Activated CD8-positive, alpha-beta T cell treated with anti-CD3 and anti-CD28 coated beads for 36 hours (primary cell): ENCODE results near the gene FBXL14. TPM values are rescaled to one million over a fixed set of nuclear protein-coding genes. Genes with fewer than 3 reads are reported as not detected.
"Not testable (repeated sequence)": the region's sequence is repeated elsewhere in the genome, so short reads cannot be mapped to it uniquely, and the experiment has no call there.

Experiments
- ATAC-seq: fragments of 200-7000 bp; cut with Tn5 transposase; one replicate; pipeline ENCODE4 v1.10.0; 2021; ENCODE audit warnings: mild to moderate bottlenecking, moderate library complexity
- CTCF ChIA-PET: fragments of 350-600 bp; sonication (Branson Sonifier 250); formaldehyde crosslinking; loops from one replicate; lab custom pipeline; 2021; ENCODE audit warnings: antibody characterized with exemption; lab: Charles Lee
- POLR2A ChIA-PET: fragments of 350-600 bp; sonication (Branson Sonifier 250); formaldehyde crosslinking; loops from one replicate; lab custom pipeline; 2021; ENCODE audit warnings: antibody characterized with exemption; lab: Charles Lee
- DNase-seq: peaks from one replicate; pipeline ENCODE4 v3.0.0-alpha.2; 2020
- H3K27ac Mint-ChIP-seq: one replicate; pipeline ENCODE4 v1.8.0; 2021; ENCODE audit warnings: mild to moderate bottlenecking, mixed read lengths
- H3K27me3 Mint-ChIP-seq: one replicate; pipeline ENCODE4 v1.8.0; 2021; ENCODE audit warnings: mixed read lengths
- H3K36me3 Mint-ChIP-seq: one replicate; pipeline ENCODE4 v1.8.0; 2021; ENCODE audit warnings: low read depth, mixed read lengths
- H3K4me1 Mint-ChIP-seq: one replicate; pipeline ENCODE4 v1.8.0; 2021; ENCODE audit warnings: low read depth, mixed read lengths
- H3K4me3 Mint-ChIP-seq: one replicate; pipeline ENCODE4 v1.8.0; 2021; ENCODE audit warnings: mild to moderate bottlenecking, moderate library complexity, mixed read lengths
- H3K9me3 Mint-ChIP-seq: one replicate; pipeline ENCODE4 v1.8.0; 2021; ENCODE audit warnings: mixed read lengths
- intact Hi-C: fragments of 100-400 bp; cut with micrococcal nuclease; formaldehyde crosslinking; loops from one replicate; pipeline ENCODE4 v1.10.0; 2022
- total RNA-seq, 2 experiments: library from RNA; stranded (reverse); gene quantifications; one replicate each; pipeline ENCODE4 v1.2.3, GENCODE V29; 2021
- TF ChIP-seq, protein P1 (sequence below): fragments of 200-600 bp; IDR thresholded peaks from one replicate; pipeline ENCODE4 v1.8.0; 2022; ENCODE audit warnings: antibody characterized with exemption, mild to moderate bottlenecking

FBXL14 gene
- total RNA-seq, 2 experiments from 2014 or later, result 23.3 to 25.1 TPM

DNA sequence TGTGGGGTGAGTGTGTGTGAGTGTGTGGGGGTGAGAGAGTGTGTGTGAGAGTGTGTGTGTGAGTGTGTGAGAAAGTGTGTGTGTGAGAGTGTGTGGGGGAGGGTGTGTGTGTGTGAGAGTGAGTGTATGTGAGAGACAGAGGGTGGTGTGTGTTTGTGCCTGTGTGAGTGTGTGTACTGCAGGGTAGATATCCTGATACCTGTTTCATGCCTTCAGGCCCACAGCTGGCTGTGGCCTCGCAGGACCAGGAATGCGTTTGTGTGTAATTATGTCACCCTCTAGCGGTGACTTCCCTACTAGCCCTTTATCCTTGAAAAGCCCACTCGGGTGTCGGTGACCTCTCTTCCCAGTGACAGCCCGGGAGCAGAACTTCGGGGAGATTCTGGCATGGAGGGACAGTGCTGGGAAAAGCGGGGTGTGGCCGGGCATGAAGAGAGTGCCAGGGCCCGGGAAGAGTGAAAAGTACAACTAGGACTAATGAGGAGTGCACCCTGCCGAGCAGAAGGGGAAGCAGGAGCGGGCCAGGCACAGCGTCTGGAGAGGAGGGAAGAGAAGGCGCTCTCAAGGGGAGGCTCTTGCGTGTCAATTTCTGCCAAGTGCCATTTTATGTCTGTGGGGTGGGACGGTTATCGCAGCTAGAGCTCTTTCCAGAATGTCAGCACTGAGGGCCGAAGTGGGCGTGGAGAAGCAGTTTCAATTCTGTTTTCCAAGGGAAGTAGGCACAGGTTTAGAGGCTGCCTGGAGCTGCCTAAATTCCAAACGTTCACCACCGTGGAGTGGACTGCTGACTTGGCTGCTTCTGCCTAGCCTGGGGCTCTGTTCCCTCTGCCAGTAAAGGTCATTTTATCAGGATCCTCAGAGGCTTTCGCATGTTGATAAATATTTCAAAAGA lies 11.0 kb upstream of the FBXL14 start:
- CTCF ChIA-PET, result interaction anchor here (0.6 to 1.9 kb wide), 16 partner anchors 8 to 501 kb away, joined by 3 to 15 read pairs (median 4); no protein-coding TSS in a partner anchor
- Mint-ChIP-seq H3K36me3 (no peaks in the 10 kb centered on the region), H3K27me3 (peaks cover 1% of the 10 kb centered on the region), H3K9me3 (no peaks in the 10 kb centered on the region), H3K4me1 (peaks cover 33% of the 10 kb centered on the region), H3K27ac (peak overlapping the region; percentile 73), H3K4me3 (peak overlapping the region; percentile 68)
- peak; percentile 68 for ATAC-seq
- intact Hi-C loops, result no loop called here
- TF ChIP-seq, protein P1, sequence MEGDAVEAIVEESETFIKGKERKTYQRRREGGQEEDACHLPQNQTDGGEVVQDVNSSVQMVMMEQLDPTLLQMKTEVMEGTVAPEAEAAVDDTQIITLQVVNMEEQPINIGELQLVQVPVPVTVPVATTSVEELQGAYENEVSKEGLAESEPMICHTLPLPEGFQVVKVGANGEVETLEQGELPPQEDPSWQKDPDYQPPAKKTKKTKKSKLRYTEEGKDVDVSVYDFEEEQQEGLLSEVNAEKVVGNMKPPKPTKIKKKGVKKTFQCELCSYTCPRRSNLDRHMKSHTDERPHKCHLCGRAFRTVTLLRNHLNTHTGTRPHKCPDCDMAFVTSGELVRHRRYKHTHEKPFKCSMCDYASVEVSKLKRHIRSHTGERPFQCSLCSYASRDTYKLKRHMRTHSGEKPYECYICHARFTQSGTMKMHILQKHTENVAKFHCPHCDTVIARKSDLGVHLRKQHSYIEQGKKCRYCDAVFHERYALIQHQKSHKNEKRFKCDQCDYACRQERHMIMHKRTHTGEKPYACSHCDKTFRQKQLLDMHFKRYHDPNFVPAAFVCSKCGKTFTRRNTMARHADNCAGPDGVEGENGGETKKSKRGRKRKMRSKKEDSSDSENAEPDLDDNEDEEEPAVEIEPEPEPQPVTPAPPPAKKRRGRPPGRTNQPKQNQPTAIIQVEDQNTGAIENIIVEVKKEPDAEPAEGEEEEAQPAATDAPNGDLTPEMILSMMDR, result peak; percentile 83
- POLR2A ChIA-PET, result interaction anchor here (1.1 to 1.9 kb wide), 2 partner anchors 12 to 694 kb away, joined by 3 to 8 read pairs; no protein-coding TSS in a partner anchor
- peak; percentile 67 for DNase-seq

DNA sequence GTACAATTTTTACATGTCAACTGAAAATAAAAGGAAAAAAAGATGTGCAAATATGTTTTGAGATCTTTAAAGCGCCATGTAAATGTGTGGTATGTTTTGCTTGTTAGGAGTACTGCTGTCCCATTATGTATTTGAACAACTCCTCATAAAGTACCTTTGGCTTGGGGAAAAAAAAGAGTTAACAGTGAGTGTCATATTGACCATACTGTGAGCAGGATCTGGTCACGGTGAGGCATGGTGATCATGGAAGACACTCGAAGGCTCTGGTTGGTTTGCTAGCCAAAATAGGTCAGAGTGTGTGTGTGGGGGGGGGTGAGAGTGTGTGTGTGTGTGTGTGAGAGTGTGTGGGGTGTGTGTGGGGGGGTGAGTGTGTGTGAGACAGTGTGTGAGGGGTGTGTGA lies 10.1 kb upstream of the FBXL14 start:
- ChIA-PET POLR2A (interaction anchor here (1.9 to 3.8 kb wide), 2 partner anchors 11 to 12 kb away, joined by 8 to 27 read pairs; no protein-coding TSS in a partner anchor), CTCF (interaction anchor here (0.6 to 4.8 kb wide), 14 partner anchors 7 to 500 kb away, joined by 3 to 38 read pairs (median 6); partner anchors contain the start of gene FBXL14)
- ATAC-seq (no peak), DNase-seq (no peak)
- Mint-ChIP-seq H3K9me3 (no peaks in the 10 kb centered on the region), H3K4me1 (peaks cover 33% of the 10 kb centered on the region), H3K36me3 (no peaks in the 10 kb centered on the region), H3K4me3 (no peak overlapping the region), H3K27me3 (peaks cover 1% of the 10 kb centered on the region), H3K27ac (no peak overlapping the region)
- intact Hi-C loops, result no loop called here
- TF ChIP-seq, protein P1, result no peak

DNA sequence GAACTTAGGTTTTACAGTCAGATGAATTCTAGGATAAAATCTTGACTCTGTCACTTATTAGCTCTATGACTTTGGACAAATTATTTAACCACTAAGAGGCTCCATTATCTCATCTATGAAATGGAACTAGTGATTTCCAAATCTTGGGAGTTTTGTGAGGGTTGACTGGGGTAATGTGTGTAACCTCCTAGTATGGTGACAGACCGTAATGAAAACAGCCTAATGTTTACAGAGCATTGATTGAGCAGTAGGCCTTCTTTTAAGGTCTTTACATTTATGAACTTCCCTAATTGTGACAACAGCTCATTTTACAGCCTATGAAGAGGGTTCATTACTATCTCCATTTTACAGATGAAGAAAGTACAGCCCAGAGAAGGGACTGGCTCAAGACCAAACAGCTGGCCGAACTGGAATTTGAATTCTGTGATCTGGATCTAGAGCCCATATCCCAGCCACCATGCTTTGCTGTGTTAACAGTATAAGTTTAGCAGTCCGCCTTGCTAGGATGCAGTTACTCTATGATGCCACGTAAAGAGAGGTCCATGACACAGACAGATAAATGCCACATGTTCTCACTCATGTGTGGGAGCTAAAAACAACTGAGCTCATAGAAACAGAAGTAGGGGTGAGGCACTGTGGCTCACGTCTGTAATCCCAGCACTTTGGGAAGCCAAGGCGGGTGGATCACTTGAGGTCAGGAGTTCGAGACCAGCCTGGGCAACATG lies 9.1 kb upstream of the FBXL14 start:
- Mint-ChIP-seq H3K9me3 (no peaks in the 10 kb centered on the region), H3K36me3 (no peaks in the 10 kb centered on the region), H3K27ac (peak overlapping the region; percentile 79), H3K4me3 (no peak overlapping the region), H3K4me1 (peaks cover 33% of the 10 kb centered on the region), H3K27me3 (no peaks in the 10 kb centered on the region)
- intact Hi-C loops, result no loop called here
- ChIA-PET POLR2A (interaction anchor here (1.2 to 3.8 kb wide), 3 partner anchors 10 to 613 kb away, joined by 3 to 27 read pairs (median 4); no protein-coding TSS in a partner anchor), CTCF (interaction anchor here (0.6 to 4.8 kb wide), 9 partner anchors 10 to 486 kb away, joined by 3 to 38 read pairs (median 4); partner anchors contain the start of gene FBXL14)
- TF ChIP-seq, protein P1, result no peak
- no peak for ATAC-seq
- DNase-seq, result no peak

DNA sequence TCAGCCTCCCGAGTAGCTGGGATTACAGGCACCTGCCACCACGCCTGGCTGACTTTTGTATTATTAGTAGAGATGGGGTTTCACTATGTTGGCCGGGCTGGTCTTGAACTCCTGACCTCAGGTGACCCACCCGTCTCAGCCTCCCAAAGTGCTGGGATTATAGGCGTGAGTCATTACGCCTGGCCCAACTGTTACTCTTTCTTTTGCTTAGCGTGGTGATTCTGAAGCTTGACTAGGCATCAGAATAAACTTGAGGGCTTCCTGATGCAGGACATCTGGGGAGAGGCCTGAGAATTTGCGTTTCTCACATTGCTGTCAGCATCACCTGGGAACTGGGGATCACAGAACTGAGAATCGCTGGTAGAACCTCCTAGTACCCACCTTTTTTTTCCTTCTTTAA lies 8.3 kb upstream of the FBXL14 start:
- H3K4me3 Mint-ChIP-seq, DNase-seq, intact Hi-C loops, H3K36me3 Mint-ChIP-seq, H3K9me3 Mint-ChIP-seq, H3K27me3 Mint-ChIP-seq, ATAC-seq: not testable (repeated sequence)
- peak overlapping the region; percentile 93 for H3K27ac Mint-ChIP-seq
- POLR2A ChIA-PET, result interaction anchor here (1.2 to 3.8 kb wide), 3 partner anchors 10 to 612 kb away, joined by 3 to 27 read pairs (median 4); no protein-coding TSS in a partner anchor
- CTCF ChIA-PET, result interaction anchor here (1.0 to 4.8 kb wide), 9 partner anchors 10 to 485 kb away, joined by 3 to 38 read pairs (median 5); partner anchors contain the start of gene FBXL14
- peaks cover 30% of the 10 kb centered on the region for H3K4me1 Mint-ChIP-seq

DNA sequence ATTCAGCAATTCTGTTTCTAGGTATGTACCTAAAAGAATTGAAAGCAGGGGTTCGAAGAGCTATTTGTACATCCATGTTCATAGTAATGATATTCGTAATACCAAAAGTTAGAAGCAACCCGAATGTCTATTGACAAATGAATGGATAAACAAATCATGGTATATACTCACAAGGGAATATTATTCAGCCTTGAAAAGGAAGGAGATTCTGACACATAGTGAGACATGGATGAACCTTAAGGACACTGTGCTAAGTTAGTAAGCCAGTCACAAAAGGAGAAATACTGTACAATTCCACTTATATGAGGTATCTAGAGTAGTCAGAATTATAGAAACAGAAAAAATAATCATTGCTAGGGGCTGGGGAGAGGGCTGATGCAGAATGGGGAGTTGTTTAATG lies 4.4 kb upstream of the FBXL14 start:
- intact Hi-C loops, result no loop called here
- ATAC-seq (no peak), DNase-seq (no peak)
- ChIA-PET CTCF (interaction anchor here (1.1 to 1.8 kb wide), 2 partner anchors 10 to 15 kb away, joined by 4 to 5 read pairs; no protein-coding TSS in a partner anchor), POLR2A (no interaction called here)
- no peaks in the 10 kb centered on the region for H3K27me3 Mint-ChIP-seq
- peaks cover 21% of the 10 kb centered on the region for H3K4me1 Mint-ChIP-seq
- no peak overlapping the region for H3K27ac Mint-ChIP-seq
- no peaks in the 10 kb centered on the region for H3K9me3 Mint-ChIP-seq
- H3K4me3 Mint-ChIP-seq, result no peak overlapping the region
- H3K36me3 Mint-ChIP-seq, result no peaks in the 10 kb centered on the region
- TF ChIP-seq, protein P1, result no peak
